ENCODE data around the gene SH3PXD2B.
"Not testable (repeated sequence)": the region's sequence is repeated elsewhere in the genome, so short reads cannot be mapped to it uniquely, and the experiment has no call there.

DNA sequence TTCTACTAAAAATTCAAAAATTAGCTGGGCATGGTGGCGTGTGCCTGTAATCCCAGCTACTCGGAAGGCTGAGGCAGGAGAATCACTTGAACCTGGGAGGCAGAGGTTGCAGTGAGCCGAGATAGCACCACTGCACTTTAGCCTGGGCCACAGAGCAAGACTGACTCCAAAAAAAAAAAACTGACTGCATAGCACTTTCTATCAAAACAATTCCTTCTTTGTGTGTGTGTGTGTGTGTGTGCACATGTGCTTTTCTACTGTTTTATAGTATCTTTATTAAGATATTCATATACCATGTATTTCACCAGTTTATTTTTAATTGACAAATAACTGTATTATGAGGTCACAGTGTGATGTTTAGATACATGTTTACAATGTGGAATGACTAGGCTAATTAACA, 167.2 kb downstream of the SH3PXD2B start:
- TF ChIP-seq, protein P1, sequence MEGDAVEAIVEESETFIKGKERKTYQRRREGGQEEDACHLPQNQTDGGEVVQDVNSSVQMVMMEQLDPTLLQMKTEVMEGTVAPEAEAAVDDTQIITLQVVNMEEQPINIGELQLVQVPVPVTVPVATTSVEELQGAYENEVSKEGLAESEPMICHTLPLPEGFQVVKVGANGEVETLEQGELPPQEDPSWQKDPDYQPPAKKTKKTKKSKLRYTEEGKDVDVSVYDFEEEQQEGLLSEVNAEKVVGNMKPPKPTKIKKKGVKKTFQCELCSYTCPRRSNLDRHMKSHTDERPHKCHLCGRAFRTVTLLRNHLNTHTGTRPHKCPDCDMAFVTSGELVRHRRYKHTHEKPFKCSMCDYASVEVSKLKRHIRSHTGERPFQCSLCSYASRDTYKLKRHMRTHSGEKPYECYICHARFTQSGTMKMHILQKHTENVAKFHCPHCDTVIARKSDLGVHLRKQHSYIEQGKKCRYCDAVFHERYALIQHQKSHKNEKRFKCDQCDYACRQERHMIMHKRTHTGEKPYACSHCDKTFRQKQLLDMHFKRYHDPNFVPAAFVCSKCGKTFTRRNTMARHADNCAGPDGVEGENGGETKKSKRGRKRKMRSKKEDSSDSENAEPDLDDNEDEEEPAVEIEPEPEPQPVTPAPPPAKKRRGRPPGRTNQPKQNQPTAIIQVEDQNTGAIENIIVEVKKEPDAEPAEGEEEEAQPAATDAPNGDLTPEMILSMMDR (IDR thresholded peaks at IDR 0.05), result not testable (repeated sequence)
- TF ChIP-seq EP300 (IDR thresholded peaks at IDR 0.05), result not testable (repeated sequence)

All from tibial nerve (tissue), 4 donors.